HG02642 (cell line): ENCODE measurements around the gene SCTR.

ENCODE experiments used
- ATAC-seq: cut with Tn5 transposase; IDR thresholded peaks from one replicate; pipeline ENCODE4 v1.9.1; 2021; ENCODE audit warnings: mild to moderate bottlenecking; ENCODE audit not compliant: unreplicated experiment, poor library complexity

Gene SCTR

GRCh38 chr2:119476301-119477112 is 47.8 kb downstream of the SCTR start:
- ATAC-seq = peak; percentile 69

- no peak for ATAC-seq
Measured at GRCh38 chr2:119475857-119476244, 48.4 kb downstream of the SCTR start.

GRCh38 chr2:119475225-119475856 is 48.9 kb downstream of the SCTR start:
- no peak for ATAC-seq

DNA sequence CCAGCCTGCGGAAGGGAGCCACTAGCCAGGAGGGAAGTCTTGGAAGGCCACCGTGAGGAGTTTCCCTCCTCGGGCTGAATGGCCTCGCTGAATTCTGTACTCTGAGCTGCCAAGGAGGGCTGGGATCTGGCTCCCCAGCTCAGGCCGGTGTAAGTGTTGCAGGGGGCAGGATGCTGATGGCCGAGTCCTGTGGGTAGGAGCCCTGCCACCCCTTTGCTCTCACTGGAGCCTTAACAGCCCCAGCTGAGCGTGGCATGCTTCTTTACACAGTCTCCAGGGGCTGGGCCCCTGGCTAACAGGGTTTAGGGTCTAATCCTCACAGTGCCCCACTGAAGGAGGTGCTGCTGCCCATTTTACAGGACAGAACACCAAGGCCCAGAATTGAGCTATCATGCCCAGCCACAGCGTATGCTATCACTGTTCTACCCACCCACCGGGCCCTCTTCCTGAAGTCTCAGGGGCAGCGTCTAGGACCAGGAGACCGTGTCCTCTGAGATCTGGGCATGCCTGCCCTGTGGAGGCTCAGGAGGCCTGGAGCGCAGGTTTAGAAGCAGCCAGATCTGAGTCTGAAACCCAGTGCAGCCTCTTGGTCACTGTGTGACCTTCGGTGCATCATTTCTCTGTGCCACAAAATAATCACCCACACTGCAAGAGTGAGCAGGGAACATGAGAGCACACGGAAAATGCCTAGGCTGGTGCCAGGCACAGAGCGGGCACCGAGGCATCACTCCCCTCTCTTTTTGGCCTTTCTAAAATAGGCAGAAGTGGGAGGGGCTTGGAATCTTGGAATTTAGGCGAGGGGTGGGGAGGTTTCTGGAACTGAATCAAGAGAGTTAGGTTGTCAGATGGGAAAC is 49.7 kb downstream of the SCTR start:
- ATAC-seq = no peak

DNA sequence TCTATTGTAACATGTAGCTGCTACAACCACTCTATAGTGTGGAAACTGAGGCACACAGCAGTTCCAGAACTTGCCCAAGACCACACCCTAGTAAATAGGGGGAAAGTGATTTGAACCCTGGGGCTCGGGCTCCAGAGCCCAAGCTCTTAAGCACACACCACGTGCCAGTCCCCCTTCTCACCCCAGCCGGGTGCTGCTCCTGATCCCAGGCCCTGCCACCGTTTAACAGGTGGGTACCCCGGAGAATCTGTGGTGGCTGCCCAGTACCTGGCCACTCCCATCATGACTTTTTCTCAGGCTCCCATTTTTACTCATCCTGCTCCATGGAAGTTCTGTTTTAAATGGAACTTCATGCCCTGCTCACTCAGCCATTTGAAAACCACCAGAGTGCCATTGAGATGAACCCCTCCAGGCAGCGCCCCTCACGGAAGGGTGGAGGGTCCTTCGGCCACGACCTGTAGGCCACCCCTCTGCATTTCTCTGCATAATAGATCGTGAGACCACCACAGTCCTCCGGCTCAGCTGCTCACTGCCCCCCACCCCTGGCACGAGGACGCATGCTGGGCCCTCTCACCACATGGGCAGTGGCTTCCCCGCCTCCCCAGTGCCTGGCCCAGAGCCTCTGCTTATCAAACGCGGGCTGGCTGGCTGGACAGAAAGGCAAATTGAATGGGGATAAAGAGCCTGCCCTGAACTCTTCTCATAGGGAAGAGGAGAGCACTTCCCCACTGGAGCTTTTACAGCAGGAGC is 50.5 kb downstream of the SCTR start:
- no peak for ATAC-seq

GRCh38 chr2:119472749-119473148 is 51.5 kb downstream of the SCTR start:
- no peak for ATAC-seq

DNA sequence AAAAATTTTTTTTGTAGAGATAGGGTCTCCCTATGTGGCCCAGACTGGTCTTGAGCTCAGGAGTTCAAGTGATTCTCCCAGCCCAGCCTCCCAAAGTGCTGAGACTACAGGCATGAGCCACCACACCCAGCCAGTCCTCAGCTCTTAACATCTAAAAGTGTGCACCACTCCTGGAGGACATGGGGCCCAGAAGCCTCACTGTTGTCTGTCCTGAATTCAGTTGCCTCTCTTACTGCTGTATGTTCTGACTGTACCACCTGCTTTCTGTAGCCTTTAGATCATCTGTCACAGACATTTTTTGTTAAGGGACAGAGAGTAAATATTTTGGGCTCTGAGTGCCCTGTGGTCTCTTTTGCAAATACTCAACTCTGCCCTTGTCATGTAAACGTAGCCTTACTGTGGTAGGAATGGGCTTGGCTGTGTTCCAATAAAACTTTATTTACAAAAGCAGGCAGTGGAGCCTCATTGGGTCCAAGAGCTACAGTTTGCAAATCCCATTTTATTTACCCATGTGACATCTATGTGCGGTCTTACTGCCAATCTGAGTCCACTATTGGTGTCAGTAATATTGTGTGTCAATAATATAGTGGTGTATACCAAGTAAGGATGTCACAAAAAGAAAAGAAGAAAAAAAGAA is 54.5 kb downstream of the SCTR start:
- no peak for ATAC-seq

GRCh38 chr2:119469131-119469530 is 55.2 kb downstream of the SCTR start:
- no peak for ATAC-seq

DNA sequence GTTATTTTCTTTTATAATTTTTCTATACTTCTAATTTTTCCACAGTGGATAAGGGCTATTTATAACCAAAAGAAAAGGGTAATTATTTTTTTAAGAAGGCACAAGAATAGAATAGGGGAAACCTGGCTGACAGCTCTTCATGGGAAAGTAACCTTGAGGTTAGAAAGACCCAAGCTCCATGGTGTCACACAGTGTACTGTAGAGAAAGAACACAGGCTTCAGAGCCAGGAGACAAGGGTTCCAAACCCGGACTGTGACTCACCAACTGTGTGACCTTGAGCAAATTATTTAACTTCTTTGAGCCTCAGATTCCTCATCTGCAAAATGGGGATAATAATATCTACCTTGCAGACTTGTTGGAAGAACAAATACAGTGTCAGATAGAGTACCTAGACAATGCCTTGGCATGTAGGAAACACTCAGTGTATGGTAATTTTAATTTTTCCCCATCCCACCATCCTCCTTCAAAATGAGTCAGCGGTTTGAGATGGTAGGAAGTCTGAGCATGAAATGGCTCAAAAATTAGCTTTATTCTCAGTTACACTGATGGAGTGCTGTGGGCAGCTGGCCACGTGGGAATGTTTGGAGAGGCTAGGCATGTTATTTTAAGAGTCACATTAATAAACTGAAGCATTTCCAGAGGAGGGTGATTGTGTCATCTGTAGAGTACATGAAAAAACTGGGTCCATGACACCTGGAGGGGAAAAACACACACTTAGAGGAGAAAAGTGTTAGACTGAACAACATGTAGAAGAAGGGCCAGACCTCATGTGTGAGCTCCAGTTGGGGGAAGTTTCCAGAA is 55.9 kb downstream of the SCTR start:
- peak; percentile 41 for ATAC-seq

- ATAC-seq = no peak
Measured at GRCh38 chr2:119466373-119466772, 57.9 kb downstream of the SCTR start.

DNA sequence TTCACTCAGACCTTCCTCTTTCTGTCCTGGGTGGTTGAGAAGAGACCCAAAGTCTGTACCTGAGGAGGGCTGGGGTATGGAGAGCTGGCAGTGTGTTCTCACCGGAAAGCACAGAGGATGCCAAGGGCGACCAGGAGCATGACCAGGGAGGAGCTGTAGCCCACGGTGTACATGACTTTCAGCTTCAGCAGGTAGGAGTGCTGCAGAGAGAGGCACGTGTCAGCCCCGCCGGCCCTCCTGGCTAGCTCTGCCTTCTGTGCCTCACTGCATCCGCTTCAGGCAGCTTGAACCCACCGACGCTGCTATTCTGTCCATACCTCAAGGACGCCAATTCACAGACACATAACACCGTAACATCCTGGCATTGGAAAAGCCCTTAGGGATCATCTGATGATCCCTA is 58.6 kb downstream of the SCTR start:
- ATAC-seq = no peak

DNA sequence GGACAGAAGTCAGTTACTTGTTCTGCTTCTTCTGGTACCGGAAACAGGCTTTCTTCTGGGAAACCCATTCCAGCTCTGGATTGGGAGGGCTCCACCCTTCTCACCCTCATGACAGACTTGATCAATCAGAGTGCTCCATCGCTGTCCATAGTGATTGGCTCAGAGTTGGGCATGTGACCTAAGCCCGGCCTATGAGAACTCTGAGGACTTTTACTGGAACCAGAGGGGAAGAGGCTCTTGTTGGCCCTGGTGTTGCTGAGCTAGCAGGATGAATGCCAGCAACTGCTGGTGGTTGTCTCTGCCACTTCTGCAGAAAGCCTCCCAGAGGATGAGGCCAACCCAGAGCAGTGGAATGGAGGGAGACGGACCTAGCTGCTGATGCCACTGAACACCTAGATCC is 59.3 kb downstream of the SCTR start:
- ATAC-seq = no peak

DNA sequence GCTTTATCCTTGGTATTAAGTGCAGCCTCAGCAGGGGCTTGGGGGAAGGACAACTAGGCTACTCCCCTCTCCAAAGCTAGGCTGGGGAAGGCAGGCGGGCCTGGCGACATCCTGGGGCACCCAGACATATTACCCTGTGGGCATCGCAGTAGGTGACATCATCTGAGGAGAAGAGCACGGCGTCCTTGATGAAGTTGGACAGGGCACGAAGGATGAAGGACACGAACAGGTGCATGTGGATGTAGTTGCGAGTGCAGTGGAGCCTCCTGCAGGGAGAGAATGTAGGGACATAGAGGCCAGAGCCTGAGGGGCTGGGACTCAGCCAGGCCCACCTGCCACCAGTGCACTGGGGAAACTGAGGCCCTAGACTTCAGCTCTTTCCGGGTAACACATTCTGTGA is 60.3 kb downstream of the SCTR start:
- no peak for ATAC-seq

DNA sequence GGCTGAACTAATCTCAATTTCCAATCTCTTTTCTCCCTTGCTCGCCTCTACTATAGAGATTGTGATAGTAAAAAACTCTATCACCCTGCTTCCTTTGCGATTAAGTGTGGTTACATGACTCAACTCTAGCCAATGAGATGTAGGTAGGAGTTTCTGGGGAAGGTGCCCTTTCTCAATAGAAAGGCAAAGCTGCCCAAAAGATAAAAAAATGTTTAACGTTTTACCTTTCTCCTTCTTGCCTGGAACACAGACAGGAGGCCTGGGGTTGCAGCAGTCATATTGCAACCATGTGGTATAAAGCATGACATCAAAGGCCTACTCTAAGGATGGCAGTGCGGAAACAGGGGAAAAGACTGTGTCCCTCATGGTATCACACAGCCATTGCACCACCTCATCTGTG is 61.1 kb downstream of the SCTR start:
- no peak for ATAC-seq

- no peak for ATAC-seq
Measured at GRCh38 chr2:119462574-119462973, 61.7 kb downstream of the SCTR start.

DNA sequence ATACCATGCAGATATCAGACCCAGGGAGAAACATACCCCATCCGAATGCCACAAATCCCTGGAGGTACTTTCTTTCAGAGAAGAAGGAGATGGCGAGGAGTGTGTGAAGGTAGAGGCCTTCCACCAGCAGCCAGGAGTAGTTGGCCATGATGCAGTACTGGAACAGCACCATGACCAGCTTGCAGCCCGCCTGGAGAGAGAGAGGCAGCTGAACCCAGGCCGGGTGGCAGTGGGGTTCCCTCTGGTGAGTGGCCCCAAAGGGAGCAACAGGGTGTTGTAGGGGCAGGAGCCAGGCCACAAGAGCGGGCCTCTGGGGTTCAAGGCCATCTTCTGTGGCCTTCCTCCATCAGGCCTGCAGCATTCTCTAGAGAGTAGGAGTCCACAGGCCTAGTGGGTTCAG is 62.5 kb downstream of the SCTR start:
- no peak for ATAC-seq

- ATAC-seq = no peak
Measured at GRCh38 chr2:119460076-119460475, 64.2 kb downstream of the SCTR start.

- no peak for ATAC-seq
Measured at GRCh38 chr2:119455066-119455718, 69.1 kb downstream of the SCTR start.
